ENCODE data around the gene KRT6C.
"Not testable (repeated sequence)": the region's sequence is repeated elsewhere in the genome, so short reads cannot be mapped to it uniquely, and the experiment has no call there.

Gene KRT6C

GRCh38 chr12:52488736-52489135, 15.1 kb upstream of the KRT6C start:
- in situ Hi-C loops (cut with HindIII; ENCODE audit: low pct_ligation_motif_present, low sequenced_read_pairs) = no loop called here
- H3K27ac ChIP-seq = no peak overlapping the region
- peaks cover 7% of the 10 kb centered on the region for H3K27me3 ChIP-seq (replicated peaks)
- H3K36me3 ChIP-seq (replicated peaks) = no peaks in the 10 kb centered on the region
- no peak for DNase-seq
- no peak overlapping the region for H3K4me3 ChIP-seq (ENCODE audit: low read depth, low read length)
- no peak for TF ChIP-seq CTCF (IDR thresholded peaks at IDR 0.05; ENCODE audit: low read depth, low read length, missing control alignments)

- in situ Hi-C loops (cut with HindIII; ENCODE audit: low pct_ligation_motif_present, low sequenced_read_pairs); DNase-seq; H3K4me3 ChIP-seq (ENCODE audit: low read depth, low read length); H3K27ac ChIP-seq; H3K36me3 ChIP-seq (replicated peaks); H3K27me3 ChIP-seq (replicated peaks): not testable (repeated sequence)
These were observed 14.3 kb upstream of the KRT6C start for GRCh38 chr12:52487744-52488443.

GRCh38 chr12:52487211-52487610, 13.6 kb upstream of the KRT6C start:
- H3K4me3 ChIP-seq (ENCODE audit: low read depth, low read length) = no peak overlapping the region
- H3K27ac ChIP-seq = no peak overlapping the region
- no peak for TF ChIP-seq CTCF (IDR thresholded peaks at IDR 0.05; ENCODE audit: low read depth, low read length, missing control alignments)
- H3K36me3 ChIP-seq (replicated peaks) = no peaks in the 10 kb centered on the region
- peaks cover 7% of the 10 kb centered on the region for H3K27me3 ChIP-seq (replicated peaks)
- no peak for DNase-seq
- in situ Hi-C loops (cut with HindIII; ENCODE audit: low pct_ligation_motif_present, low sequenced_read_pairs) = no loop called here

GRCh38 chr12:52486166-52487105, 12.8 kb upstream of the KRT6C start:
- peaks cover 5% of the 10 kb centered on the region for H3K27me3 ChIP-seq (replicated peaks)
- no peak for TF ChIP-seq CTCF (IDR thresholded peaks at IDR 0.05; ENCODE audit: low read depth, low read length, missing control alignments)
- H3K4me3 ChIP-seq (ENCODE audit: low read depth, low read length) = no peak overlapping the region
- no peaks in the 10 kb centered on the region for H3K36me3 ChIP-seq (replicated peaks)
- in situ Hi-C loops (cut with HindIII; ENCODE audit: low pct_ligation_motif_present, low sequenced_read_pairs) = no loop called here
- no peak for DNase-seq
- H3K27ac ChIP-seq = no peak overlapping the region

GRCh38 chr12:52480073-52480472, 6.5 kb upstream of the KRT6C start:
- in situ Hi-C loops (cut with HindIII; ENCODE audit: low pct_ligation_motif_present, low sequenced_read_pairs) = no loop called here
- Histone ChIP-seq H3K27ac (no peak overlapping the region), H3K36me3 (replicated peaks) (no peaks in the 10 kb centered on the region), H3K27me3 (replicated peaks) (no peaks in the 10 kb centered on the region), H3K4me3 (ENCODE audit: low read depth, low read length) (no peak overlapping the region)
- TF ChIP-seq CTCF (IDR thresholded peaks at IDR 0.05; ENCODE audit: low read depth, low read length, missing control alignments) = no peak
- DNase-seq = no peak

GRCh38 chr12:52477651-52478050, 4.0 kb upstream of the KRT6C start:
- no peak overlapping the region for H3K4me3 ChIP-seq (ENCODE audit: low read depth, low read length)
- no peak overlapping the region for H3K27ac ChIP-seq
- TF ChIP-seq CTCF (IDR thresholded peaks at IDR 0.05; ENCODE audit: low read depth, low read length, missing control alignments) = no peak
- in situ Hi-C loops (cut with HindIII; ENCODE audit: low pct_ligation_motif_present, low sequenced_read_pairs) = no loop called here
- no peaks in the 10 kb centered on the region for H3K27me3 ChIP-seq (replicated peaks)
- H3K36me3 ChIP-seq (replicated peaks) = no peaks in the 10 kb centered on the region
- no peak for DNase-seq
